Suprapubic skin (tissue), 4 donors: Measurements from ENCODE around the gene BCL11B.

Experiments
- CTCF ChIP-seq, 2 donors: fragments of 200-600 bp in 1 of 2; fragments of 450-650 bp in 1 of 2; sonication (generic) in 1 of 2; IDR thresholded peaks; one replicate each; pipeline ENCODE4 v1.5.1; 2016 to 2019; ENCODE audit warnings: antibody characterized with exemption in 2 of 2, mild to moderate bottlenecking in 1 of 2, moderate library complexity in 1 of 2
- POLR2A ChIP-seq, 2 donors: fragments of 450-650 bp; IDR thresholded peaks; one replicate each; pipeline ENCODE4 v1.6.1; 2017; ENCODE audit warnings: antibody characterized with exemption in 2 of 2, mild to moderate bottlenecking in 2 of 2, moderate library complexity in 2 of 2
- POLR2AphosphoS5 ChIP-seq, 3 donors: sonication (generic); formaldehyde crosslinking; IDR thresholded peaks; one replicate each; pipeline ENCODE4 v1.6.1; 2017; ENCODE audit warnings: antibody characterized with exemption in 3 of 3

- TF ChIP-seq CTCF (IDR thresholded peaks at IDR 0.05): no peak
- no peak for TF ChIP-seq POLR2A (IDR thresholded peaks at IDR 0.05)
- TF ChIP-seq POLR2AphosphoS5 (IDR thresholded peaks at IDR 0.05): no peak
Observed at GRCh38 chr14:99304208-99304607, 32.2 kb upstream of the BCL11B start.
